HL-60/S4 treated with phorbol 12-myristate 13-acetate at 8.2 ng/mL for 4 days and 3 days (cell line): Measurements from ENCODE around the gene SLC22A1.

Experiments
- in situ Hi-C: fragments of 300-500 bp; cut with MboI; formaldehyde crosslinking; loops from 2 replicates; pipeline ENCODE4 v1.15.0; 2022; ENCODE audit warnings: low sequenced_read_pairs

Gene SLC22A1

DNA sequence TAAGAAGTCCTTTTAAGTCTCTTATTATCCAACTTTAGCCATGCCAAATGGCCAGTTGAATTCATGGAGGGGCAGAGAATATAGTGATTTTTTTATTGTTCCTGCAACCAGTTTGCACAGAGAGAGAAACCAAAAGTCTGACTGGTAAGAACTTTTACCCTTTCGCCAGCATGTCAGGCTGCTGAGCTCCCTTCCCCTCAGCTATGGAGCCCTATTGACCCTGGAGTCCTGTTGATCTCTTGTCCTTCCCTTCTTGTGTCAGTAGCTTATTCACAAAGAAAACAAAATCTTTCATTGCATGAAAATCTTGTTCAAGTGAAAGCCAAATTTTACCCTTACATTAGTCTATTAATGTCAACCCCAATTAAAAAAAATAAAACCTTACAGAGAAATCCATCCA is 1.5 kb upstream of the SLC22A1 start:
- in situ Hi-C loops, result no loop called here

DNA sequence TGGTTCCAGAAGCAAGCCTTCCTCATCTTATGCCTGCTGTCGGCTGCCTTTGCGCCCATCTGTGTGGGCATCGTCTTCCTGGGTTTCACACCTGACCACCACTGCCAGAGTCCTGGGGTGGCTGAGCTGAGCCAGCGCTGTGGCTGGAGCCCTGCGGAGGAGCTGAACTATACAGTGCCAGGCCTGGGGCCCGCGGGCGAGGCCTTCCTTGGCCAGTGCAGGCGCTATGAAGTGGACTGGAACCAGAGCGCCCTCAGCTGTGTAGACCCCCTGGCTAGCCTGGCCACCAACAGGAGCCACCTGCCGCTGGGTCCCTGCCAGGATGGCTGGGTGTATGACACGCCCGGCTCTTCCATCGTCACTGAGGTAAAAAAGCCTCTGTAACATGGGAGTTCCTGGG is 366 bp downstream of the SLC22A1 start:
- in situ Hi-C loops, result no loop called here

DNA sequence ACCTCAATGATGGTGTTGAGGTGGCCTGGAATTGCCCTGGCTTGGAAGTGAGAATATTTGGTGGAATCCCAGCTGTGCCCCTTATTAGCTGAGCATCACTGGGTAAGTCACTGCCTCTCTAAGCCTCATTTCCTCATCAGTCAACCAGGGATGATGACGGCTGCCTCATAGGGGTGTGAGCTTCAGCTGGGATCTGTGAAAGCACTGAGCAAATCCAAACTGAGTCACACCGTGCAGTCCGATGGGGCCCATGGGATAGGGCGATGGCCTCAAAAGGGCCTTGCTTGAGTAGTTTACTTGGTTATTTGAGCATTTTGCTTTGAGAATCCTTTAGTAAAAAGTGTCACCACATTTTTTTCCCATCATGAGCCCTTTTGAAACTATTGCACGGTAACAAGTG is 1.1 kb downstream of the SLC22A1 start:
- in situ Hi-C loops, result no loop called here

DNA sequence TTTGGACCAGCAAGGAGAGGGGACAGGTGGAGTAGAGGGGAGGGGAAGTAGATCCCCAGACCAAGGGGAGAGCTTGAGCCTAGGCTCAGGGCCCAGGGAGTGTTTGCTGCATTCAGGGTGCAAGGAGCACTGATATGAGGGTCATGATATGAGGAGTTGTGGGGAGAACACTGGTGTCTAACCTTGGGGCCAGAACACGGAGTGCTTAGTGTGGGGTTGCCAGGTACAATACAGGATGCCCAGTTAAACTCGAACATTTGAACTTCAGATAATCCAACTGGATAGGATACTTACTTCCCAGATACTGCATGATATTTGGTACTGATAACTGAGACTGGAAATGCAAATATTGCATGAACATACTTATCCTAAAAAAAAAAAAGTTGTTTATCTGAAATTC is 2.4 kb downstream of the SLC22A1 start:
- in situ Hi-C loops, result no loop called here

DNA sequence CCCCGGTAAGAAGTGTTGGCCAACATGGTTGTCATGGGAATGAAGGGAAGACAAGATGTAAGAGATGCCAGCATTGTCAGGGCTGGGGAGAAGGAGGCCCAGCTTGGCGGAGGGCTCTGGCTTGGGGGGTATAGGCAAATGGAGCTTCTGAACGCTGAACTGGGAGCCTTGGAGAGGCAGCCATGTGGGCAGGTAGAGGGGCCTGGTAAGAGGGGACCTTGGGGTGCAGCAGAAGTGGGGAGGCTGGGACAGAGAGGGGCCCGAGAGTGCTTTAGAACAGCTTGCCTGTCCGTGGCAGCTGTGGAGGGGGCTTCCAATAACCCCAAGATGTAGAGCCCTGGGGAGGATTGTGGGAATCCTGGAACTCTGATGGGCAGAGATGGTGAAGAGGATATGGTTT is 3.0 kb downstream of the SLC22A1 start:
- in situ Hi-C loops, result loop anchor here (25.0 kb wide), 1 partner anchor 413 kb away; no protein-coding TSS in a partner anchor

DNA sequence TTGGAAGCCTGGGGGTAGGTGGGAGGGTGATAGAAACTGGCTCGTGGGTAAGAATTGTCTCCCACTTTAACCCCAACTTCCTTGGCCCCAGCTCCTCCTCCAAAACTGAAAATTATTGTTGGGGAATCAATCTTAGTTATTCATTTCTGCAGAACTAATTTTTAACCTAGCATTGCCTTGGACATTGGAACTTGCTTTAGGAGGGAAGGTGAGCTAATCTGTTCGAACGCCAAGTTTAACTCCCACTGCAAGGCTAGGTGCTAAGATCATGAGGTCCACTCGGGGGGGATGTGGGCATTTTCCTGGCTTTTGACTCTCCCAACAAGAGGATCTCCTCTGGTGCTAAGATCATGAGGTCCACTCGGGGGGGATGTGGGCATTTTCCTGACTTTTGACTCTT is 3.5 kb downstream of the SLC22A1 start:
- in situ Hi-C loops, result loop anchor here (25.0 kb wide), 1 partner anchor 412 kb away; no protein-coding TSS in a partner anchor

DNA sequence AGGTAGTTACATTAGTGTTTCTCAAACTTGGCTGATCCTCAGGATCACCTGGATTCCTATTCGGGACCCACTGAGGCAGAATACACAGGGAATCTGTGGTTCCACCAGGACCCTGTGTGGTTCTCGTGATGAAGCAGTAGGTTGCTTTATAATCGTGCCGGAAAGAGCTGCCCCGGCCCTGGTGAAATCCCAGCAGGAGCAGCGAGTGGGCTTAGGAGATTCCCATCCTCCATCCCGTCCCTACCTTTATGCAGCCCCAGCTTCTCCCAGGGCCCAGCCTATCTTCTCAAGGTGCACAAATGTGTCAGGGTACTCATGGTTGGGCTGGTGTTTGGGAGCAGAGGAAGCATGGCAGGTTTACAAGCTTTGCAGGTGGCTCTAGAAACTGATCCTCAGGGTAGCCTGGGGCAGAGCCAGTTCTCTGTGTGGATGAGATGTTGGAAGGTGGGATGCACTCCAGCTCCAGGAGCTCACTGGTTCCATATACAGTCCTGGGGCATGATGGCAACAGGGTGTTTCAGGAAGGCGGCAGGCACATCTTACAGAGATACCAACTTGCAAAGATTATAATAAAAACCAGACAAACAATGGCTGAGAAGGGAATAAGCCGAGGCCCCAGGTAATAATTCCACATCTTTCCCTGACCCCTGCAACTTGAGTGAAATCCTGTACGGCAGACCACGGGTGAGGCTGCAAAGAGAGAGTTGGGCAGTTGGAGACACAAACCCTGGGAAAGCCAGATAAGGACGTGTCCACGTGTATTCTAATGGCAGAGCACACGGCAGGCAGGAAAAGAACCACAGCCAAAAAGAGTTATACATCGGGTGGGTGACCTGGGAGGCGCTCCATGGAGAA is 5.9 kb downstream of the SLC22A1 start:
- in situ Hi-C loops, result loop anchor here (25.0 kb wide), 1 partner anchor 410 kb away; no protein-coding TSS in a partner anchor

DNA sequence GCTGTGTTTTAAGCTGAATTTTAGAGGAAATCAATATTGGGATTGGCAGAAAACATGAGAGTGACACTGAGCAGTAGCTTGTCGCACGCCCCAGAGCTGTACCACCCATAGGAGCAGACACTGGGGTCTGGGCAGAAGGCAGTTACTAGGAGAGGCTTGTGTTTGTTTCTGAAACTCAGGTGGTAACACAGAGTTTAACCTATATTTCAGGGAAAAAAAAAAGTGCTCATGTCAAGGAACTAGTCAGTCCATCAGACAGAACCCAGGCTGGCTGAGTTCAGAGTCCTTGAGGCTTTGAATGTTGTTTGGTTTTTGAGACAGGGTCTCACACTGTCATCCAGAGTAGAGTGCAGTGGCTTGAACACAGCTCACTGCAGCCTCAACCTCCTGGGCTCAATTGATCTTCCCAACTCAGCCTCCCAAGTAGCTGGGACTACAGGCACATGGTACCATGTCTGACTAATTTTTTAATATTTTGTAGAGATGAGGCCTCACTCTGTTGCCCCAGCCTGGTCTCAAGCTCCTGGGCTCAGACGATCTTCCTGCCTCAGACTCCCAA is 6.6 kb downstream of the SLC22A1 start:
- in situ Hi-C loops, result loop anchor here (25.0 kb wide), 1 partner anchor 409 kb away; no protein-coding TSS in a partner anchor

DNA sequence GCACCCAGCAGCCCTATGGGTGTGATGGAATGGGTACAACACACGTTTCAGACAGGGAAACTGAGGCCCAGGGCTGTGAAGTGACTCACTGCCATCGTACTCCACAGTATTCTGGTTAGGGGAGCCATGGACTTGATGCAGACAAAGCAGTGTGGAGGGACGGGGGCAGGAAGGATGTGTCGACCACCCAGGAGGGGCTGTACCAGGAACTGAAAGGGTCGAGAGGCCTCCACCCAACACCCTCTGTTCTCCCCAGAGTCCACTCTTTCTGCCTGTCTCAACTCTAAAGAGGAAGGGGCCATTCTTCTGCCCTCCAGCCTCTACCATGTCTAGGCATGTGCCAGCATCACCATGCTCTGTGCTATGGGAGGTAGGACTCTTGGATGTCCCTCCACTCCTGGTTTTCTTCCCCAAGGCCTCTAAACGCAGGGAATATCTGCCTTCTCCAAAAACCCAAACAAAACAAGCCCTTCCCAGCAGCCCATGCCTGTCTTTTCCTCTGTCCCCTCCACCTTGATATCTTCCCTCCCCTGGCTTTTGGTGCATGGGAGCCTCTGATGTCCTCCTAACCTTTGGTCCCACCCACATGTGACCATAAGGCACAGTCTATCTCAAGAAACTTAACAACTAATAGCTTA is 7.4 kb downstream of the SLC22A1 start:
- in situ Hi-C loops, result loop anchor here (25.0 kb wide), 1 partner anchor 408 kb away; no protein-coding TSS in a partner anchor

DNA sequence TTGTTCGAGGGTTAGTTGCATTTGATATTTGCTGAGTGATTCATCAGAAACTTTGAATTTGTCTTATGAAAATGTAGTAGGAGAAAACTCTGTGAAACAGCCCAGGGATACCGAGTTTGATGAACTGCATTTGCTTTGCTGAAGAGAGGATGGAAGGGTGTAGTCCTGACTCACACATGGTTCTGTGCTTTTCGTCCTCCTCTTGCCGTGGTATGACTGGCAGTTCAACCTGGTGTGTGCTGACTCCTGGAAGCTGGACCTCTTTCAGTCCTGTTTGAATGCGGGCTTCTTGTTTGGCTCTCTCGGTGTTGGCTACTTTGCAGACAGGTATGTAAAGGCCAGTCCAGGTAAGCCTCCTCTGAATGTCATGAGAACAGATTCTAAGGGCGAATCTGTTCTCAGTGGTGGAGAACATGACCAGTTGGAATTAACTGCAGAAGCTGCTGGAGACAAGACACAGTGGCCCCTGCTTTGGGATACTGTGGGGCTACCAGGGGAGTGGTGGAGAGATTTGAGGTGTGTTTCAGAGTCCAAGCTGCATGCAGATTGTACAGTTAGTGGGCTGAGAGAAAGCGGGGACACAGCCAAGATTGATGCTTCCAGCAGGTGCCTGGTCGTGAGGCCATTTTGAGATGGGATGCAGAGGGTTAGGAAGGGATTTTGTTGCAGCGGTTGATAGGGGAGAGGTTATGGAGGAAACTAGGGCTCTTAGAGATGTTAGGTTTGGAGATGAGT is 8.4 kb downstream of the SLC22A1 start:
- in situ Hi-C loops, result loop anchor here (25.0 kb wide), 1 partner anchor 407 kb away; no protein-coding TSS in a partner anchor

DNA sequence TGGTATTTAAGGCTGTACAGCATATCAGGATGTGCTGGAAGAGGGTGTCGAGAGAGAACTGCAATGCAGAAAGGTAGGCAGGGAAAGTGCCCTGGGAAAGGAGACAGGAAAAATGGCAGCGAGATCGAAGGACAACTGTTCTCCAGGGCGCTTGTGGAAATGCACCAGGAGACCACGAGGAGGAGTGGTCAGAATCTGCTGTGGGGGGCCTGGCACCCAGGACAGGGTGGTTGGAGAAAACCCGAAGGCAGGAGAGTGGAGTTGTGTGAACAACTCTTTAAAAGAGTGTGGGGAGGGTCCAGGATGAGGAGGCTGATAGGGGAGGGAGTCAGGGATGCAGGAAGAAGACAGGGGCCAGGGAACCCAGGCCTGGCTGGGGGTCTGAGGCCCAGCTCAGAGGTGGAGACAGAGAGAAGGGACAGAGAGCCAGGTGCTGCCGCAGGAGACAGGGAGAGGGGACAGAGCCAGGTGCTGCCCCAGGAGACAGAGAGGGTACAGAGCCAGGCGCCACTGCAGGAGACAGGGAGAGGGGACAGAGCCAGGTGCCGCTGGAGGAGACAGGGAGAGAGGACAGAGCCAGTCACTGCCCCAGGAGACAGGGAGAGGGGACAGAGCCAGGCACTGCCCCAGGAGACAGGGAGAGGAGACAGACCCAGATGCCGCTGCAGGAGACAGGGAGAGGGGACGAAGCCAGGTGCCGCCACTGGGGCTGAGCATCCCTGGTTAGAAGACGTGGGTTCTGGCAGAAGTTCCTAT is 9.3 kb downstream of the SLC22A1 start:
- in situ Hi-C loops, result loop anchor here (25.0 kb wide), 1 partner anchor 406 kb away; no protein-coding TSS in a partner anchor

DNA sequence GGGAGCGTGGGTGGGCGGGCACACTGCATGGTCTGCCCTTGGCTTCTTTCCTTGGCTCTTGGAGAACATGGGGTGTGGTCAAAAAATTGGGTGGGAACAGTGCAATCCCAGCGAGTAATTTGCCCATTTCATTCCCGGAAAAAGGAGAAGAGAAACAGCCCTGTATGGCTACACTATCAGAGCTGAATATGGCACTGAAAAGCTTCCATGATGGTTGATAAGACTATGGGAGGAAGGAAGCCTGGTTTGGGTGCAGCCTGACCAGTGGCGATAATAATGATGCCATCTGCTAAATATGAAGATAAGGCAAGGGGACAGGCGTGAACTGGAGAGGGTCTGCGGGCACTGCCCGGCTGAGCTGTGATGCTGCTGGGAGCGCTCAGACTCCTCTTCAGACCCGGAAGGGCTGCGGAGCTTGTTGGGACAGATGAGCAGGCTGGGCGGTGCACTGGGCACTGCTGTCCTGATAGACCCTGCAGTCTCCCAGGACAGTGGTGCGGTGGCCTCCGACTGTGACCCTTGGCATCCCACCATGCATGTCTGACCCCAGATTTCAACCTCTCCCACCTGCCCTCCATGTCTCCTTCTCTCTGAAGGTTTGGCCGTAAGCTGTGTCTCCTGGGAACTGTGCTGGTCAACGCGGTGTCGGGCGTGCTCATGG is 10.2 kb downstream of the SLC22A1 start:
- in situ Hi-C loops, result loop anchor here (25.0 kb wide), 1 partner anchor 406 kb away; no protein-coding TSS in a partner anchor

DNA sequence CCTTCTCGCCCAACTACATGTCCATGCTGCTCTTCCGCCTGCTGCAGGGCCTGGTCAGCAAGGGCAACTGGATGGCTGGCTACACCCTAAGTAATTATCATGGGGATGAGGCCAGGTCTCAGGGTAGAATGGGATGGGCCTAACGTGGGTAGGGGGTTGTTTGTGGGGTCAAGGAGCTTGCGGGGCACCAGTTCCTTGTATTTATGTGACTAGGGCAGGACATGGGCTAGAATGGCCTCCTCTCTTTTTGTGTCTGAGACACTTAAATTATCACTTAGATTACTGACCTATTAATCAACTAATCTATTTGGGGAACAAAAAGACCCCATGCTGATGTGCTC is 10.7 kb downstream of the SLC22A1 start:
- in situ Hi-C loops, result loop anchor here (25.0 kb wide), 1 partner anchor 405 kb away; no protein-coding TSS in a partner anchor

DNA sequence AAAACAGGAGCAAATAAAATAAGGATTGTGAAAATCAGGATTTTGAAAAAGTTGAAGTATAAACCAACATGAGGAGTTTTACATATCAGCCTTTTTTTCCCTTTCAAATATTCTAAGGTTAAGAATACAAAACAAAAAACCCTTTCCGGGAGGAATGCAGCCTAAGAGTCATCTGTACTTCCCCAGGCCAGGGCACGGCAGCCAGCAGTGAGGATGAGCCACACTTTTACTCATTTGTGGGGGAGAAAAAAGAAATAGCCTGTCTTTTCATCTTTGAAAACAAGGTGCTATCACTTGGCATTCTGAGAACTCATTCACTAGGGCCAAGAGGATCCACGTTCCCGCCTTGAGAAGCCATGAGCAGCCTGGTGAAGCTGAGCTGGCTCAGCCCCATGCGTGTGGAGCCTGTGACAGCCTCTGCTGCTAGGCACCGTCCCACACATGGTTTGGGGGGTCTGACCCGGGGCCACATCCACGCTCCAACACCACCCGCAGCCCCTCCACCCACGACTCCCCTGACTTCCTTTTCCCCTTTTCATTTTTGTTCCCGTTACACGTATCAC is 11.2 kb downstream of the SLC22A1 start:
- in situ Hi-C loops, result loop anchor here (25.0 kb wide), 1 partner anchor 404 kb away; no protein-coding TSS in a partner anchor

DNA sequence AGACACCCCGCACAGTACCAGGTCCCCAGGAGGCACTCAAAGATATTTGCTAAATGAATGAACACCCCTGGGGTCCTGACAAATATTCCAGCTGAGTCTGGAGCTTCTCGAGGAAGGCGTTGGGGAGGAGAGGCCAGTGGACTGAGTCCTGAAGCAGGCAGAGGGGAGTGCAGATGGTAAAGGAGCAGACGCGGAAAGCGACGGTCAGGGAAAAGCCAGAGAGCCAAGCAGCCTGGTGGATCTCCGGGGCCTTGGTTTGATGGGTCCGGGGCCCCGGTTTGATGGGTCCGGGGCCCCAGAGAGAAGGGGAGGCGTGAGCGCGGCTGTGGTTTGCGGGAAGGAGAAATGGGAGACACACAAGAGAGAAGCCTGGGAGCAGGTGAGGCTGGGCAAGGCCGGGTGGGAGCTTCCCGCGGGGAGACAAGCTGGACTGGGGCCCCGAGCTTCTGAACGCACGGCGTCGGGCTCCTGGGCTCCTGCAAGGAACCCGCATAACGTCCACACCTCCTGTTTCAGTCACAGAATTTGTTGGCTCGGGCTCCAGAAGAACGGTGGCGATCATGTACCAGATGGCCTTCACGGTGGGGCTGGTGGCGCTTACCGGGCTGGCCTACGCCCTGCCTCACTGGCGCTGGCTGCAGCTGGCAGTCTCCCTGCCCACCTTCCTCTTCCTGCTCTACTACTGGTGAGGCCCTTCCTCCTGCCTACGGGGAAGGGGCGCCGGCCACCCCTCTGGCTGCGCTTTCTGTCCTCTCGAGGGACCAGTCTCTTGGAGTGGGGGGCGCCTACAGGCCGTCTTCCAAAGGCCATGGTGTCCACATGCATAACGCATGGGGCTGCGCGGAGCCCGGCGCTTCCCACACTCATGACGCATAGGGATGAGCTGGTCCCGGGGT is 12.1 kb downstream of the SLC22A1 start:
- in situ Hi-C loops, result loop anchor here (25.0 kb wide), 1 partner anchor 404 kb away; no protein-coding TSS in a partner anchor

DNA sequence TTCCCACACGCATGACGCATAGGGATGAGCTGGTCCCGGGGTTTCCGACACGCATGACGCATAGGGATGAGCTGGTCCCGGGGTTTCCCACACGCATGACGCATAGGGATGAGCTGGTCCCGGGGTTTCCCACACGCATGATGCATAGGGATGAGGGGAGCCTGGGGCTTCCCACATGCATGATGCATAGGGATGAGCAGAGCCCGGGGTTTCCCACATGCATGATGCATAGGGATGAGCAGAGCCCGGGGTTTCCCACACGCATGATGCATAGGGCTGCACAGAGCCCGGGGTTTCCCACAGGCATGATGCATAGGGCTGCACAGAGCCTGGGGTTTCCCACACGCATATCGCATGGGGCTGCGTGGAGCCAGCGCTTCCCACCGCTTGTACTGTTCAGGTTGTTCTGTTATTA is 12.7 kb downstream of the SLC22A1 start:
- in situ Hi-C loops, result loop anchor here (25.0 kb wide), 1 partner anchor 403 kb away; no protein-coding TSS in a partner anchor

DNA sequence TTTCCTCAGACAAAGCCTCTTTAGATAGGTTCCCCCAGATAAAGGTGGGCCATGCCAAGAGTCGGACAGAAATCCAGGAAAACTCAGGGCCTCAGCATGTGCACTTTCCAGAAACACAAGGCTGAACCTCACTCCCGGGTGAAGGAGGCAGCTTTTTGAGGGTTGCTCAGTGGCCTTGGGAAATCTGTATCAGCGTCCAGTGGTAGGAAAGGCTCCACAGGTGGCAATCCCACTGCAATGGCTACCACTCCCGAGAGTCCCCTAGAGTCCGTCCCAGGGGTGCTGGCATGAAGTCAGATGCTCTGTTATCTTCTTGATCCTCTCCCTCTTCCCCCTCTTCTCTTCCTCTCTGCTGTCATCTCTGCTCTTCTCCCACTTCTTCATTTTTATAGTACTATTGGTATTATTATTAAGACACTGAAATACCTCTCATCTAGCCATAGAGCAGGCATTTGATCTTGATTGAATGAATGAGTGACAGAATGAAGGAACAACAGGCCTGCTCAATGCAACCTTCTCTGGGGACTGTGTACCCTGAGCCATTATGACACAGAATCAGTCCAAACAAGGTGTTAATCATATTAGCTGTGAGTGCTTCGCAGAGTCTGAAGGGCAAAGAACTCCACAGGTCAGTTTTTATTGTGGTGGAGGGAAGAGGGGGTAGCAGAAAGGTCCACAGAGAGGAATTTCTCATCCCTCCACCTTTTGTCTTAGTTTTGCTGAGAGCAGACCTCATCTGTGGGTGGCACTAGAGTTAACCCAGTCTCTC is 13.3 kb downstream of the SLC22A1 start:
- in situ Hi-C loops, result loop anchor here (25.0 kb wide), 1 partner anchor 402 kb away; no protein-coding TSS in a partner anchor
